ENCODE measurements around the gene CRB1. TPM values are rescaled to one million over a fixed set of nuclear protein-coding genes. Genes with fewer than 3 reads are reported as not detected.

The CRB1 gene
- total RNA-seq, 3 donors from 2014 or later (not counting 1 experiment from before 2014, with no cell fraction given) = 0.36 to 0.83 TPM; not detected in 1

GRCh38 chr1:197355248-197355995, 87.4 kb downstream of the CRB1 start:
- H3K4me1 ChIP-seq (ENCODE audit: control insufficient read depth, insufficient read depth, low read length) = no peaks in the 10 kb centered on the region
- Mint-ChIP-seq H3K36me3 (no peaks in the 10 kb centered on the region), H3K4me3 (no peak overlapping the region), H3K4me1 (peaks cover 0 to 5% of the 10 kb centered on the region in 2 donors), H3K9me3 (no peaks in the 10 kb centered on the region), H3K27me3 (ENCODE audit: low read depth in 2 of 2) (no peaks in the 10 kb centered on the region), H3K27ac (no peak overlapping the region)
- DNase-seq (no peak), ATAC-seq (no peak)
- WGBS (ENCODE audit: insufficient coverage) = 93% methylated on average over 39 of the region's 39 CpGs
- H3K27ac ChIP-seq (ENCODE audit: low read length) = no peak overlapping the region
- H3K27me3 ChIP-seq (ENCODE audit: control insufficient read depth, insufficient read depth, low read length) = no peaks in the 10 kb centered on the region
- TF ChIP-seq CTCF (IDR thresholded peaks at IDR 0.05) = no peak
- no peaks in the 10 kb centered on the region for H3K36me3 ChIP-seq (ENCODE audit: control insufficient read depth, insufficient read depth, low read length)
- no peak overlapping the region for H3K4me3 ChIP-seq (ENCODE audit: low read length)
- H3K9me3 ChIP-seq (ENCODE audit: control insufficient read depth, insufficient read depth, low read length) = no peaks in the 10 kb centered on the region
- intact Hi-C loops (cut with micrococcal nuclease) = no loop called here

DNA sequence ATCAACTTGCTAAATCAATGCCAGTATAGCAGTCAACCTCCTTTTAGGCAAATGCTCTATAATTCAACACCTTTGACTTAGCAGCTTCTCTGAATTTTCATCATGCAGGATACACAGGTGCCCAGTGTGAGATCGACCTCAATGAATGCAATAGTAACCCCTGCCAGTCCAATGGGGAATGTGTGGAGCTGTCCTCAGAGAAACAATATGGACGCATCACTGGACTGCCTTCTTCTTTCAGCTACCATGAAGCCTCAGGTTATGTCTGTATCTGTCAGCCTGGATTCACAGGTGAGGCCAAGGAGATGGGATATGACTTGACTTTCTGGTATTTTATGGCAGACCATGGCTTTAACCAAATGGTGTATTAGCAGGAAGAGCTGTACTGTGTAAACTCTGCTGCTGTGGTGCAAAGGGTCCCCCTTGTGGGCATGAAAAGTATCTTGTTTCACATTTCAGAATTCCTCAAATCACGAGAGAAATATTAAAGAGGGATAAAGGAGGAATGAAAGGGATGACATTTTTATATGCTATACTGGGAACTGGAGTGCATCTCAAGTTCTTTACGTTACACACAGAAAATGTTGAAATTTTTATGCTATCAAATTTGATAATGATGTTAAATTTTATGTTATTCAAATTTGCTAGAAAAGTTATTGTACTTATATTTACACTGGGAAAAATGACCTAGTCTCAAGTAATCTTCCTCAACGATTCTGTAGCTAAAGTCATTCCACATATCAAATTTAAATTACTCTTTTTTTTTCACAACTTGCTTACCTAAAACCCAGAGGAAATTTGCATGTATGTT, 88.9 kb downstream of the CRB1 start:
- Mint-ChIP-seq H3K36me3 (no peaks in the 10 kb centered on the region), H3K9me3 (no peaks in the 10 kb centered on the region), H3K4me3 (no peak overlapping the region), H3K27ac (no peak overlapping the region), H3K4me1 (peaks cover 0 to 5% of the 10 kb centered on the region in 2 donors), H3K27me3 (ENCODE audit: low read depth in 2 of 2) (no peaks in the 10 kb centered on the region)
- H3K9me3 ChIP-seq (ENCODE audit: control insufficient read depth, insufficient read depth, low read length) = no peaks in the 10 kb centered on the region
- H3K4me1 ChIP-seq (ENCODE audit: control insufficient read depth, insufficient read depth, low read length) = no peaks in the 10 kb centered on the region
- DNase-seq (peak in 1 of 2 donors; percentile 63), ATAC-seq (peak; percentile 44 to 49 (median 49))
- 82% methylated on average over 3 of the region's 5 CpGs for WGBS (ENCODE audit: insufficient coverage)
- H3K27ac ChIP-seq (ENCODE audit: low read length) = no peak overlapping the region
- H3K4me3 ChIP-seq (ENCODE audit: low read length) = no peak overlapping the region
- no peaks in the 10 kb centered on the region for H3K27me3 ChIP-seq (ENCODE audit: control insufficient read depth, insufficient read depth, low read length)
- H3K36me3 ChIP-seq (ENCODE audit: control insufficient read depth, insufficient read depth, low read length) = no peaks in the 10 kb centered on the region
- intact Hi-C loops (cut with micrococcal nuclease) = loop anchor here (1.0 kb wide), 1 partner anchor 177 kb away; no protein-coding TSS in a partner anchor
- TF ChIP-seq CTCF (IDR thresholded peaks at IDR 0.05) = peak; percentile 47

GRCh38 chr1:197358959-197359358, 90.9 kb downstream of the CRB1 start:
- H3K4me1 ChIP-seq (ENCODE audit: control insufficient read depth, insufficient read depth, low read length) = no peaks in the 10 kb centered on the region
- no peak for TF ChIP-seq CTCF (IDR thresholded peaks at IDR 0.05)
- ATAC-seq (no peak), DNase-seq (no peak)
- Mint-ChIP-seq H3K27ac (no peak overlapping the region), H3K36me3 (no peaks in the 10 kb centered on the region), H3K9me3 (no peaks in the 10 kb centered on the region), H3K4me1 (peaks cover 0 to 5% of the 10 kb centered on the region in 2 donors), H3K27me3 (ENCODE audit: low read depth in 2 of 2) (no peaks in the 10 kb centered on the region), H3K4me3 (no peak overlapping the region)
- no CpG with 5 or more reads among the region's 1 CpG for WGBS (ENCODE audit: insufficient coverage)
- no peak overlapping the region for H3K27ac ChIP-seq (ENCODE audit: low read length)
- intact Hi-C loops (cut with micrococcal nuclease) = no loop called here
- no peaks in the 10 kb centered on the region for H3K36me3 ChIP-seq (ENCODE audit: control insufficient read depth, insufficient read depth, low read length)
- H3K4me3 ChIP-seq (ENCODE audit: low read length) = no peak overlapping the region
- no peaks in the 10 kb centered on the region for H3K27me3 ChIP-seq (ENCODE audit: control insufficient read depth, insufficient read depth, low read length)
- no peaks in the 10 kb centered on the region for H3K9me3 ChIP-seq (ENCODE audit: control insufficient read depth, insufficient read depth, low read length)

Measured in natural killer cell (primary cell).